GM18519 (cell line): Measurements from ENCODE around the gene BARX1.

Experiments
- ATAC-seq: cut with Tn5 transposase; IDR thresholded peaks from one replicate; pipeline ENCODE4 v1.9.1; 2021; ENCODE audit warnings: mild to moderate bottlenecking, moderate library complexity; ENCODE audit not compliant: unreplicated experiment, low FRiP score

Gene BARX1

DNA sequence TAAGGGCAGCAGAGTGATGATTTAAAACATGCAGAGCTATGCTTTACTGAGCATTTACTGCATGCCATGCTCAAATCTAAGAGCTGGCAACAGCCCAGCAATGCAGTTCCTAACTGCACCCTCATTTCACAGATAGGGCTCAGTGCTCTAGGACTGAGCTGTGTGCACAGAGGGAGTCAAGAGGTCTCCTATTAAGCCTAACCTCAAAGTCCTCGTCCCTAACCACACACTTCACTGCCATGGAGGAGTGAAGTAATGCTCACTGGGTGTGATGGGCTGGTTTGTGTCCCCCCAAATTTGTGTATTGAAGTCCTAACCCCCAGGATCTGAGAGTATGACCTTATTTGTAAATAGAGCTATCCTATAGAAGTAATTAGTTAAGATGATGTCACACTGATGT lies 25.9 kb downstream of the BARX1 start:
- ATAC-seq: no peak

DNA sequence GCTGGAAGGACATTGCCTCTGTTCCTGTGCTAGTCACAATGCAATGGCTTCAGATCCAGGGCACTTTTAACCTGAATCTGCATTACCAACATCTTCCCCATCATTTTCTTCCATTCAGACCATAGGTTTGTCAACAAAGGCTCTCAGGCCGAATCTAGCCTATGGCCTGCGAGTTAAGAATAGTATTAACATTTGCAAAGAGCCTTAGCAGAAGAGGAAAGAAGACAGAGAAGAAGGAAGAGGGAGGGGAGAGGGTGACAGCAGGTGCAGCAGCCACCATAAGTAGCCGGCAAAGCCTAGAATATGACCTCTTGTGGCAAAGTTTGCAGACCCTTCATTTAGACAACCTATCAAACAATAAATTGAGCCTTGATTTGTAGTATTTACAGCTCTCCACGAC lies 32.6 kb downstream of the BARX1 start:
- ATAC-seq: no peak

DNA sequence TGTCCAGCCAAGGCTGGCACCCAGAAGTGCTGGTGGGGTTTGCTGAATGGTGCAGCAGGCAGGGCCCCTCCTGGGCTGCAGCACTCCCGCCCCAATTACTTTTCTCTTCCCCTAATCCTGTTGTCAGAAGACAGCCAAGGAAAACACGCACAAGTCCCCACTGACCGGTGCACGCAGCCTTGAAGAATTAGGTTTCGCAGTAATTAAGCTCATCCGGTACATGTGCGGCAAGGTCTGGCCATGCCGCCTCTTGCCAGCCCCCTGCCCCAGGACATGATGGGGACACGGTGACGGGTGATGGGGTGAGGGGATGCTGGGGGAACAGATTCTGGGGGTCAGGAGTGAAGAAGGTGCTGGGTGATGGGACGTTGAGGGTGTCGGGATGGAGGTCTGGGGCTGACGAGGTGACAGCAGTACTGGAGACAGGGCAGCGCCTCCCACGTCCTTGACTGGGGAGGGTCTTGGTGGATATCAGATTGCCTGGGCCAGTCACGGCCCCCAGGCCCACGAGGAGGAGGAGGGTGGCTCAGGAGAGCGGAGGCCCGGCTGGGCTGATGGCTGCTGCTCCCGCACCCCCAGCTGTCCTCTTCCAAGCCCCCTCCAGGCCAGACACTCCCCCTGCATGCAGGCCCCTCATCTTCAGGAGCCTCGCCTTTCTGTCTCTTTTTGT lies 34.9 kb downstream of the BARX1 start:
- ATAC-seq: no peak

DNA sequence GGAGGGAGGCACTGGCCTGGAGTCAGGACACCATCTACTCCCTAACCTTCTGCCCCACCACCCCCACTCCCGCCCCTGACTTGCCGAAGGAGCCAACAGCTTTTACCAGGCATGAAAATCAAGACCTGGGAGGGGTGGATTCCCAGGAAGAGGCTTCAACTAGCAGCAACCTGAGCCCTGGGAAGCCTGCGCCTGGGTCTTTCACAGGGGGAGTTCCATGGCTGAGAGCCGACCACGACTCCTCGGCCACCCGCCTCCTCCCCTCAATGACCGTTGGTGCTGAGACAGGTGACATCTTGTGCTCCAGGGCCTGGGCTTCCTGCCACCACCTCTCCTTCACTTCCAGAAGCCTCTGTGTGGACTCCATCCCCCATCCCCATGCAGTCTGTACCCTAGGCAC lies 37.1 kb downstream of the BARX1 start:
- ATAC-seq: no peak

DNA sequence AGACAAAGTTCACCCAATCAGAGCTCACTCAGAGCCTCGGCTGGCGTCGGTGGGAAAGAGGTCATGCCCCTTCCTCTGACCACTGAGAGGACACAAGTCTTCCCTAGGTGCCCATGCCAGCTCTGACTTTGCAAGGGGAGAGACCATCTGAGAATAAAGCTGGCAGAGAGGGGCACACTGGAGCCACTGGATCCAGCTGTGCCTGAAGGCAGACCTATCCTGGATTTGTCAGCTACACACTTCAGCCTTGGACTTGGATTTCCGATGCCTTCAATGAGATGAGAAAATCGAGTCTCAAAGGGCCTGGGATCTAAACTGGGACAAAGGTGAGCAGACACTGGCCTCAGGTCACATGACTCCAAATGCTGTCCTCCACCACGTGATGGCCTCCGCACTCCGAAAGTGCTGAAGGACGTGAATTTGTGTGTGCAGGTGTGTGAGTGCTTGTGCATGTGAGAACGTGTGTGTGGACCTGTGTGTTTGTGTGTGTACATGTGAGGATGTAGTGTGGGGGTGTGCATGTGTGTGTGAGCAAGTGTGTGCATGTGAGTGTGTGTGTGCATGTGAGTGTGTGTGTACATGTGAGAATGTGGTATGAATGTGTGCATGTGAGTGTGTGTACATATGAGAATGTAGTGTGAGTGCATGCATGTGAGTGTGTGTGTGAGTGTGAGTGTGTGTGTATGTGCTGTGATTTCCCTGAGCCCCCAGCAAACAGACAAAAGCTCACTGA lies 37.9 kb downstream of the BARX1 start:
- ATAC-seq: no peak

DNA sequence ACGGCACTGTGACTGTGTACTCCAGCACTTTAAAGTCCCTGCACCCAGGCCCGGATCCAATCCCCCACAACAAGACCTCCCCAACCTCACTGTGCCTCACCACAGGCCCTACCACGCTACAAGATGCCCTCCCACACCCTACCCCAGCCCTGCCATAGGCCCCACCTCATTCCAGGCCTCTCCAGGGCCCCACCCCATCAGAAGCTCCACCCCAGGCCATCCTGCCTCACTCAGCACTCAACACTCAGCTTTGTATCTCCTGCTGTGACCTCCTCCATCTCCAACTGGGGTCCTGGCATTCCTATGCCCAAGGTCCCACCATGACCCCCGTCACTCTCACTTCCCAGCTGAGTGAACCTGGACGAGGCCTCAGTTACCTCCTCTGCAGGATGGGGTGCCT lies 38.8 kb downstream of the BARX1 start:
- no peak for ATAC-seq

DNA sequence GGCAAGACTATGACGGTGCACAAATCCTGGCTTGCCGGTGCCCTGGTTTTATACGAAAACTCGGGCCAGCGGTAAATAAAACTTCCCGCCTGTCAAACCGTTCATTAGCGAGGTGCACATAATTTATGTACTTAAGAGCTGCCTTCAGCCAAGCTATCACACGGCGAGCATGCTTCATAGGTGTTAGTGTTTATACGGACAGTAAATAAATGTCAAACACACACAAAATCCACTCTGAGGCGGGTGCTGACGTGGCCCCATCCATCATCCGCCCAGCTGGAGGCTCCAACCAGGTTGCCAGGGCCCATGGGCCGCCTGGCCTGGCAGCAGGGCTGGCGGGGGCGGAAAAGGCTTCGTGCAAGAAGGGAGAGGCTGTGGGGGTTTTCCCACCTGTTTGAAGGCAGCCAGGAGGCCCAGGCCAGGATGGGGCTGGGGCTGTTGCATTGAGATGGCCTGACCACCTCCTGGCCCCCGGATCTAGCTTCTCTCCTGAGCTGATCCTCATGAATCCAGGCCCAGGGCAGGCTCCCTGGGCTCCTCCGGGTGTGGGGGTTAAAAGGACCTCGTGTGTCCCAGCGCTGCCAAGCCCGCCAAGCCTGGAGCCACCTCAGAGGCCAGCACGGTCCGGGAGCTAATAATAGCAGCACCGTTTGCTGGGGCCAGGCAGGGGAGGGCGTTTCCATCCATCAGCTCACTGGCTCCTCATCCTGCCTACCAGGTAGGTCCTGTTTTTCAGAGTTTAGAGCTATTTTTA lies 43.2 kb downstream of the BARX1 start:
- no peak for ATAC-seq

DNA sequence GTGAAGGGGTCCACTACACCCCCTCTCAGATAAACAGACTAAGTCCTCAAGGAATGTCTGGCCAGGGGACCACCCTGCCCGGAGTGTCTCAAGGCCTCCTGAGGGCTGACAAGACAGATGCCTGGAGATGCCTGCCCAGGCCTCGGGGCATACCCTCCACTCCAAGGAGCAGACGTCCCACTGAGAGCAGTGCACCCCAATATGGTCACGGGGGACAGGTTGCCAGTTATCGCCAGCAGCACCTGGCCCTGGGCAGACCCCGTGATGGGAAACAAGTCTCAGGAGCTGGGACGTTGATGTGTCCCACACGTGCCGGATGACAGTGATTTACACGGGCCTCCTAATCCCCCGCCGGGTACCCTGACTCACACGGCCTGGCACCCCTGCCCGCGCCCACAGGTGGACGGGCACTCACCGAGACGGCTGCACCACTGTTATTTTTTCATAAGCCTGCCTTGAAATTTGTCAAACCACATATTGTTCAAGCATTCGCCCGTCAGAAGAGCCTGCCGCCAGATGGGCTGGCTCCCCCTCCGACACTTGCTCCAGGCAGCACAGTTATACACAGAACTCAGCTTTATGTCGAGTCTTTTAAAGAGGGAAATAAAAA lies 43.9 kb downstream of the BARX1 start:
- ATAC-seq: no peak

DNA sequence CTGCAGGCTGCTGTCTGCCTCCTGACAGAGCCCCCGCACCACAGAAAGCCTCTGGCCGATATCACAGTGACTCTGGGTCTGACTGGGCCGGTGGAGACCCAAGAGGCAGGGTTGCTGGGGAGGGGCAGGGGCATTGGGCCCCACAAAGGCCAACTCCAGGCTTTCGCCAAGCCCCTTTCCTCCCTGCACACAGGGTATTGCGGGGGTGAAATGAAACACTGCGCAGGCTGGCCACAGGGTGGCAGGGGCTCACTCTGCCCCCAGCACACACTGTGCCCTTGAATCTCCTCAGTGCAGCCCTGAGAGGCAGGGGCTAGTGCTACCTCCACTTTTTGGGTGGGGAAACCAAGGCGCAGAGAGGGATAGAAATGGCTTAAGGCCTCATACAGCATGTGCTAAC lies 44.6 kb downstream of the BARX1 start:
- ATAC-seq: no peak

DNA sequence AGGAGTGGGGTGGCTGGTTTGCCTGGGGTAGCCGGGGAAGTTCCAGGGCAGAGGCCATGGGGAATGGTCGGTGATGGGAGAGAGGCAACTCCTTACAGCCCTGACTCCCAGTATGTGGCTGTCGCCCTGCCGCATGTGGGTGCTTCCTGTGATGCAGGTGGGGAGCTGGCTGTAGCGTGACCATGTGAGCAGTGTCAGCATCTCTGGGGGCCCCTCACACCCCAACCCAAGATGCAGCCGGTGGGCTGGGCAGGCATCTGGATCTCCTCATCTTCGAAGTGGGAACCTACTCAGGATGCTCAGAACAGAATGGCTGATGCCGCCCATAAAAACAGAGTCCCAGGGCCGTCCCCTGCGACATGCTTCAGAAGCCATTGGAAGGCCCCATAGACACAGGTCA lies 45.0 kb downstream of the BARX1 start:
- ATAC-seq: no peak

DNA sequence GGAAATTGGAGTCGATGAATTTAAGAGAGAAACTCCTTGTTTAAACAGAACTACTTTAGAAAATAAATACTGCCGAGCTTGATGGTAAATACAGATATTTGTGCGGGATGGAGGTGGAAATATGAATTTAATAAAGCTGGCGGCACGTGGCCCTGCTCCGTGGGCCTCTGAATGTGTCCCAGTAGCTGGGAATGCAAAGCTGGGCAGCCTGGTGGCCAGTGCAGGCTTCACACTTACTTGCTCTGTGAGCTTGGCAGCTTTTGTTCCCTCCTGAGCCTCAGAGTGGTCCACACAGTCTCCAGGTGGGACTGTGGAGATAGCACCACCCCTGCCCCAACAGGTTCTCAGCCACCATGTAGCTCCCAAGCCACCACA lies 45.9 kb downstream of the BARX1 start:
- no peak for ATAC-seq

DNA sequence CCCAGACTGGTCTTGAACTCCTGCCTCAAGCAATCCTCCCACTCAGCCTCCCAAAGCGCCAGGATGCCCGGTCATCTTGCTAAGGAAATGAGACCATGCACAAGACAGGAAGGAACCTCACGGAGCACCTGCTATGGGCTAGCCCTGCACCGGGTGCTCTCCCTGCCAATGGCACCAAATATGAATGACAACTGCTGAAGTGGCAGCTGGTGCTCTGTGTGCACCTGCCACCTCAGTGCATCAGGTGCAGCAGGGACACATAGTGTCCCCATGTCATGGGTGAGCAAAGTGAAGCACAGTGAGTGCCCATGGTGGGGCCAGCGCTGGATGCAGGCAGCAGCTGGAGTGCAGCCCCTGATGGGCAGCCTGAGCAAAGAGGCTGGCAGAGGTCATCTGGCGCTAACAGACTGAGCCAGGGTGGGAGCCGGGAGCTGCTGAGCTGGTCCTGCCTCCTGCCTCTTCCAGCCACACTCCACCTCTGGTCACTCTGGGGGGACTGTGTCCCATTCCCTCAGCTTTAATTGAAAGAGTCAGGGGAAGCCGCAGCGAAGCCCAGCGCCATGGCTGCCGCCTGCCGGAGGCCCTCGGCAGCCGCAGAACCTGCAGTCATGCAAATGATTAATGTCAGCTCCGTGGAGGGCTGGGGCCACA lies 46.4 kb downstream of the BARX1 start:
- no peak for ATAC-seq

DNA sequence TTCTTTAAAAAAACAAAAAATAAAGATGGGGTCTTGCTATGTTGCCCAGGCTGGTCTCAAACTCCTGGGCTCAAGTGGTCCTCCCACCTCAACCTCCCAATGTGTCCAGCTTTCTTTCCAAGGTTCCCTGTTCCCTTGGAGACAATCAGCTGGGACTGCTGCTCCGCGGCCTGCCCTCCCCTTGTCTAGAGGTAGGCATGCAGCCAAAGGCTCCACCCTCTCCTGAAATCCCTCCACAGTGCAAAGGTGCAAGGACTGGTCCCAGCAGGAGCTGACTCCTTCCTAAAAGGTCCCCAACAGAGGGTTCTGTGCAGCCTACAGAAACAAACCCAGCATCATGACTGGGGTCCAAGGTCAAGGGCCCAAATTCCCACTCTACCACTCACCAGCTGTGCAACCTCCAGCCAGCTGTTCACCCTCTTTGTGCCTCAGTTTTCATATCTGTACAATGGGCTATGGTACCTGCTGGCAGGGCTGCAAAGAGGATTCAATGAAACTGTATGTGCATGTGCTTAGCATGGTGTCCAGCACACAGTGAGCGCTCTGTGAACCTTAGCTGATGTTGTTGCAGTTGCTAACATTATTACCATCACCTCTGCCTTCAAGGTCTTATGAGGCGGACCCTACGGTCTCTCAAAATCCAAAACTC lies 47.5 kb downstream of the BARX1 start:
- ATAC-seq: no peak

DNA sequence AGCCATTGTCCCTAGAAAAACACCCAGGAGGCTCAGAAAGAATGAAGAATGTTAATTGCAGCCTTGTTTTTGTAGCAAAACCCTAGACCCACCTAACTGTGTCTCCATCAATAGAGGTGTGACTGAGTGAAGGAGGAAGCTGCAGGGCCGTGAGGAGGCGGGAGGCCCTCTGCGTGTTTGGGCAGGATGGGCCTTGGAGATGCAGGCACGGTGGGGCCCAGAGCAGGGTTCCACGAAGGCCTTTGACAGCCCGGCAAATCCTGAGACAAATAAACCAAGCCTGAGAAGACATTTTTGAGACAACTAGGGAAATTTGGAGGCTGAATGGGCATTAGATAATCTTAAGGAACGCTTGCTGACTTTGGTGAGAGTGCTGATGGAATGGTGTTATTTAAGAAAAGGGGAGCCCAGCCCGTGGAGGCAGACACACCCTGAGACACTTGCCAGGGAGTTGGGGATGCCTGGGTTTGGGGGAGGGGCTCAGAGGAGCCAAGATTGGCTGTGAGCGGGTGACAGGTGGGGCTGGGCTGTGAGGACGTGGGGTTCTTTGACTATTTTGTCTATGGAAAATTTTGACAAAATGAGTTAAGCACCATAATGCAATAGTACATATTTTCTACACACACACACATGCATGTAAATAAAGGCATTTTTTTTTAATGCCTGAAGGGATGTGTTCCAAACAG lies 48.8 kb downstream of the BARX1 start:
- no peak for ATAC-seq

DNA sequence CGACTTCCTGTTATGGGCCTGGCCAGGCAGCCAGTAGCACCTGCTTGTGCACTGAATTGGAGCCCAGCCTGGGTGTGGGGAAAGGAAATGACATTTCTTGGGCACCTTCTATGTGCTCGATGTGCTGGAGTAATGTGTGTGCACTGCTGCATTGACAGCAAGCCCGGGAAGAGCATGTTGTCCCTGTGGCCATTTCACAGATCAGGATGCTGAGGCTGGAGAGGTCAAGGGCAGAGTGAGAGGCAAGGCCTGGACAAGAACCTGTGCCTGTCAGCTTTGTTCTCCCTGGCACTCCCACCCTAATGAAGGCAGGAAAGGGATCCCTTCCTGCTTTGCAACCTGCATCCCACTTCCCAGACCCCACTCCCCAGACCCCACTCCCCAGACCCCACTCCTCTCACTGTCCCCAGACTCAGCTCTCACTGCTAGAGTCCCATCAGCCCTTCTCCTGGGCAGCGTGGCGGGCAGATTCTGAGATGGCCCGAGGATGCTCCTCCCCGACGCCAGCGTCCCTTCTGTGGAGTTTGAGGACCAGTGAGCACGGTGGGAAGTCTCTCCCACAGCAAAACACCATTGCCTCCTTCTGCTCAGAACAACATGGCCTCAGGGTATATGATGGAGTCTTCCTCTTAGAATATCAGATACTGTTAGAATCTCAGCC lies 49.6 kb downstream of the BARX1 start:
- ATAC-seq: no peak

DNA sequence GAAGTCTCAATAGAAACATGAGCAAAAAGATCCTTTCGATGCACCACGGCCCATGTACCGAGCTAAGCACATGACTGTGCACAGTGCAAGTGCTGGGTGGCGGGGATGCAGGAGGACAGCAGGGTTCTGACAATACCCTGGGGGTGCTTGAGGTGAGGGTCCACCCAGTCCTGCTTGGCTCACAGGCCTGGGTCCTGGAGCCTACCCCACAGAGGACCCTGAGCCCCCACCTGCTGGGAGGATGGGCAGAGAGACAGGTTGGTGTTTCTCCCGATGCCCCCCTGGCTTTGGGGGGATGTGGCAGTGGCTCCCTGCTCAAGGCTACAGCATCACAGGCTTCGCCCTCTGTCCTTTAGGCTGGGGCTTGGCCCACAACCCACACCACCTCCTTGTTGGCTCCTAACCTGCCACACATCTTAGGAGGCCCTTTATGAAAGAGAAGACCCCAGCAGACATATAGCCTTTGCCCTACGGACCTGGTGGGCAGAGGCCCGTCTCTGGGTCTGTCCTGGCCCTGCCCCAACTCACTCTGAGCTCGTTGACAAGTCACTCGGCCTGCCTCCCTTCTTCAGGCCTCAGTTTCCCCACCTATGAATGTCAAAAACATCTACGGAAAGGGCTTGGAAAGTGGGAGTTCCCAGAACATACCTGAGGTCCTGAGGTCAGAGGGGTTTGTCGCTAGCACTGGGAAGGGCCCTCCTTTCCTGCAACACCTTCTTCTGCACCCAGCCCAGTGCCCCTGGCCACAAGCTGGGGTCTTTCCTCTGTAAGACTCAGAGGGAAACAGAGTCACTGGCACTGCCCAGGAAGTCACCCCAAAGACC lies 50.3 kb downstream of the BARX1 start:
- no peak for ATAC-seq

DNA sequence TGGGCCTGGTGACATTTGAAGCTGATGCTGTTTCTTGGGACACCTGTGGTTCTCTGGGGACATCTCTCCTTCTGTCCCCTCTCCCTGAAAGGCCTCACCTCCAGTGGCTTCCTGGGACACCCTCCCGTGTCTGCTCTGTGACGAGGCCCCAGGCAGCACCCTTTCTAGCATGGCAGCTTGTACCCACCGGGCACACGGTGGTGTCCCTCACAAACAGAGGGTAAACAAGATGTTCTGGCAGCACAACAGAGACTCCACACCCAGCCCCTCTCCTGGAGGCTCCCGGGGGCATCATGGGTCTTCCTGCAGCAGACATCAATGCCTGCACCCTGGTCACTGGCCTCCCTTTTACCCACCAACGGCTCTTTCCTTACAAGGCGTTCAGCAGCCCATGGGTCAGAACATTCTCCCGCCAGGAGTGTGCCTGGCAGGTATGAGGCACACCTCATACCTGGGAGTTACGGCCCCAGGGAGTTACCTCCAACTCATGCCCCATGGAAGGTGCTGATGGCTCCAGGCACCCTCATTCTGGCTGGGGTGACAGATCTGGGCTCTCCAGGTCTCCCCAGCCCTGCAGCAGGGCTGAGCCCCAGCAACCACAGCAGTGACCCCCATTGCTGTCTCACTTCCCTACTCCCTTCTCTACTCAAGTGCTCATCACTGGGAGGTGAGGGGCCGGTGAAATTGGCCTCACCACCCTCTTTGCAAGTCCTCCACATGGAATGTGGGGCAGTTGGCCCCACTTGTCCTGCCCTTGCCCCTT lies 51.1 kb downstream of the BARX1 start:
- ATAC-seq: no peak
